ENCODE measurements around the gene REG4. TPM values are rescaled to one million over a fixed set of nuclear protein-coding genes. Genes with fewer than 3 reads are reported as not detected.

The REG4 gene
- total and polyA plus RNA-seq, 2 donors (not counting 1 experiment from before 2014, with no cell fraction given), result not detected

GRCh38 chr1:119773711-119774241, 37.5 kb downstream of the REG4 start:
- H4K20me1 ChIP-seq (ENCODE audit: control insufficient read depth, extremely low read depth, insufficient read depth, low read length), result no peaks in the 10 kb centered on the region
- peaks cover 8% of the 10 kb centered on the region for H3K27me3 ChIP-seq (ENCODE audit: control insufficient read depth, insufficient read depth, low read length)
- no peaks in the 10 kb centered on the region for H3K36me3 ChIP-seq (ENCODE audit: control insufficient read depth, insufficient read depth, low read length)
- H3K9me3 ChIP-seq (ENCODE audit: control insufficient read depth, insufficient read depth, low read depth, low read length), result no peaks in the 10 kb centered on the region
- H3K27ac ChIP-seq (ENCODE audit: insufficient read depth, low read length), result no peak overlapping the region
- H3K4me2 ChIP-seq (ENCODE audit: extremely low read depth, insufficient read depth, low read length), result no peak overlapping the region
- peak overlapping the region in 1 of 4 experiments; percentile 10 for H3K4me3 ChIP-seq (replicated peaks in 1 of 4; ENCODE audit: control extremely low read depth in 1 of 4, insufficient read depth in 1 of 4, low read depth in 3 of 4, low read length in 4 of 4)
- peak; percentile 34 to 86 for DNase-seq (ENCODE audit: low read depth in 2 of 2)
- H3K9ac ChIP-seq (ENCODE audit: insufficient read depth, low read length), result no peak overlapping the region
- no peaks in the 10 kb centered on the region for H3K79me2 ChIP-seq (ENCODE audit: control insufficient read depth, insufficient read depth, low read length)
- H3K4me1 ChIP-seq (ENCODE audit: control insufficient read depth, extremely low read depth, insufficient read depth, low read length), result peaks cover 2% of the 10 kb centered on the region
- TF ChIP-seq CTCF (conservative IDR thresholded peaks at IDR 0.05 in 1 of 2, IDR thresholded peaks at IDR 0.05 in 1 of 2; ENCODE audit: low read depth in 1 of 2, low read length in 2 of 2), result no peak
- no peak for TF ChIP-seq EZH2 (IDR thresholded peaks at IDR 0.05; ENCODE audit: low read length, missing control alignments)
- no peak overlapping the region for H2AFZ ChIP-seq (ENCODE audit: low read length)

GRCh38 chr1:119772298-119772697, 39.0 kb downstream of the REG4 start:
- Histone ChIP-seq H3K4me3 (replicated peaks in 1 of 4; ENCODE audit: control extremely low read depth in 1 of 4, insufficient read depth in 1 of 4, low read depth in 3 of 4, low read length in 4 of 4) (no peak overlapping the region), H3K4me1 (ENCODE audit: control insufficient read depth, extremely low read depth, insufficient read depth, low read length) (peaks cover 2% of the 10 kb centered on the region), H3K9ac (ENCODE audit: insufficient read depth, low read length) (no peak overlapping the region), H3K9me3 (ENCODE audit: control insufficient read depth, insufficient read depth, low read depth, low read length) (no peaks in the 10 kb centered on the region), H3K4me2 (ENCODE audit: extremely low read depth, insufficient read depth, low read length) (no peak overlapping the region), H4K20me1 (ENCODE audit: control insufficient read depth, extremely low read depth, insufficient read depth, low read length) (no peaks in the 10 kb centered on the region), H3K79me2 (ENCODE audit: control insufficient read depth, insufficient read depth, low read length) (no peaks in the 10 kb centered on the region), H3K27me3 (ENCODE audit: control insufficient read depth, insufficient read depth, low read length) (peaks cover 9% of the 10 kb centered on the region), H3K27ac (ENCODE audit: insufficient read depth, low read length) (no peak overlapping the region), H3K36me3 (ENCODE audit: control insufficient read depth, insufficient read depth, low read length) (no peaks in the 10 kb centered on the region), H2AFZ (ENCODE audit: low read length) (no peak overlapping the region)
- no peak for TF ChIP-seq CTCF (conservative IDR thresholded peaks at IDR 0.05 in 1 of 2, IDR thresholded peaks at IDR 0.05 in 1 of 2; ENCODE audit: low read depth in 1 of 2, low read length in 2 of 2)
- no peak for TF ChIP-seq EZH2 (IDR thresholded peaks at IDR 0.05; ENCODE audit: low read length, missing control alignments)
- no peak for DNase-seq (ENCODE audit: low read depth in 2 of 2)

- Histone ChIP-seq H3K27ac (ENCODE audit: insufficient read depth, low read length) (no peak overlapping the region), H4K20me1 (ENCODE audit: control insufficient read depth, extremely low read depth, insufficient read depth, low read length) (no peaks in the 10 kb centered on the region), H2AFZ (ENCODE audit: low read length) (no peak overlapping the region), H3K9me3 (ENCODE audit: control insufficient read depth, insufficient read depth, low read depth, low read length) (no peaks in the 10 kb centered on the region), H3K4me1 (ENCODE audit: control insufficient read depth, extremely low read depth, insufficient read depth, low read length) (peaks cover 2% of the 10 kb centered on the region), H3K36me3 (ENCODE audit: control insufficient read depth, insufficient read depth, low read length) (no peaks in the 10 kb centered on the region), H3K79me2 (ENCODE audit: control insufficient read depth, insufficient read depth, low read length) (no peaks in the 10 kb centered on the region), H3K4me3 (replicated peaks in 1 of 4; ENCODE audit: control extremely low read depth in 1 of 4, insufficient read depth in 1 of 4, low read depth in 3 of 4, low read length in 4 of 4) (no peak overlapping the region), H3K4me2 (ENCODE audit: extremely low read depth, insufficient read depth, low read length) (no peak overlapping the region), H3K27me3 (ENCODE audit: control insufficient read depth, insufficient read depth, low read length) (peaks cover 14% of the 10 kb centered on the region), H3K9ac (ENCODE audit: insufficient read depth, low read length) (no peak overlapping the region)
- DNase-seq (ENCODE audit: low read depth in 2 of 2), result peak in 1 of 2 donors; percentile 65
- TF ChIP-seq EZH2 (IDR thresholded peaks at IDR 0.05; ENCODE audit: low read length, missing control alignments), result no peak
- no peak for TF ChIP-seq CTCF (conservative IDR thresholded peaks at IDR 0.05 in 1 of 2, IDR thresholded peaks at IDR 0.05 in 1 of 2; ENCODE audit: low read depth in 1 of 2, low read length in 2 of 2)
Observed at GRCh38 chr1:119771770-119772169, 39.5 kb downstream of the REG4 start.

All from fibroblast of lung (primary cell).